Thyroid gland (tissue), 4 donors: Measurements from ENCODE around the gene SCGB1A1. TPM values are rescaled to one million over a fixed set of nuclear protein-coding genes. Genes with fewer than 3 reads are reported as not detected.

Source experiments
- DNase-seq, 2 donors: peaks; one replicate each; pipeline ENCODE4 v3.0.0-alpha.2; 2019
- H3K27ac ChIP-seq, 3 donors: fragments of 200-600 bp; sonication (generic); 1 replicate in 2 of 3; 2 replicates in 1 of 3; pipeline ENCODE4 v1.5.1; 2016 to 2019; ENCODE audit warnings: mild to moderate bottlenecking in 1 of 3, moderate library complexity in 1 of 3
- H3K27me3 ChIP-seq: fragments of 200-600 bp; sonication (generic); one replicate; pipeline ENCODE4 v1.5.1; 2019
- H3K36me3 ChIP-seq, 2 donors: fragments of 200-600 bp; sonication (generic); one replicate each; pipeline ENCODE4 v1.5.1; 2016 to 2019
- H3K4me1 ChIP-seq, 2 donors: fragments of 200-600 bp; sonication (generic); one replicate each; pipeline ENCODE4 v1.5.1; 2017 to 2019
- H3K4me3 ChIP-seq, 3 donors: fragments of 200-600 bp; sonication (generic); replicated peaks in 1 of 3; 1 replicate in 2 of 3; 2 replicates in 1 of 3; pipeline ENCODE4 v1.5.1; 2016; ENCODE audit warnings: mild to moderate bottlenecking in 1 of 3
- H3K9me3 ChIP-seq: fragments of 200-600 bp; sonication (generic); one replicate; pipeline ENCODE4 v1.5.1; 2017
- POLR2A ChIP-seq, 2 donors: fragments of 450-650 bp; IDR thresholded peaks; one replicate each; pipeline ENCODE4 v1.6.1; 2017; ENCODE audit warnings: antibody characterized with exemption in 2 of 2, mild to moderate bottlenecking in 2 of 2, moderate library complexity in 1 of 2
- WGBS, 2 donors: methylation state at CpG; one replicate each; pipeline ENCODE4 v1.1.5; 2017; 5-methylcytosine and 5-hydroxymethylcytosine counted together
- intact Hi-C: fragments of 100-400 bp; cut with DNase I; formaldehyde crosslinking; loops from one replicate; pipeline ENCODE4 v1.15.1; 2023
- total RNA-seq, 4 donors: library from RNA; depleted of rRNA; stranded (reverse); fragments of >200 nt; gene quantifications; one replicate each; pipeline ENCODE4 v1.2.3, GENCODE V29; 2016
- TF ChIP-seq, protein P1 (sequence below), 6 experiments: fragments of 200-600 bp in 3 of 6; fragments of 450-650 bp in 3 of 6; sonication (generic) in 3 of 6; IDR thresholded peaks; one replicate each; pipeline ENCODE4 v1.5.1; 2016 to 2019; ENCODE audit warnings: antibody characterized with exemption in 6 of 6, mild to moderate bottlenecking in 2 of 6, inconsistent platforms in 1 of 6, moderate library complexity in 1 of 6

Gene SCGB1A1, protein sequence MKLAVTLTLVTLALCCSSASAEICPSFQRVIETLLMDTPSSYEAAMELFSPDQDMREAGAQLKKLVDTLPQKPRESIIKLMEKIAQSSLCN
- total RNA-seq, result not detected

DNA sequence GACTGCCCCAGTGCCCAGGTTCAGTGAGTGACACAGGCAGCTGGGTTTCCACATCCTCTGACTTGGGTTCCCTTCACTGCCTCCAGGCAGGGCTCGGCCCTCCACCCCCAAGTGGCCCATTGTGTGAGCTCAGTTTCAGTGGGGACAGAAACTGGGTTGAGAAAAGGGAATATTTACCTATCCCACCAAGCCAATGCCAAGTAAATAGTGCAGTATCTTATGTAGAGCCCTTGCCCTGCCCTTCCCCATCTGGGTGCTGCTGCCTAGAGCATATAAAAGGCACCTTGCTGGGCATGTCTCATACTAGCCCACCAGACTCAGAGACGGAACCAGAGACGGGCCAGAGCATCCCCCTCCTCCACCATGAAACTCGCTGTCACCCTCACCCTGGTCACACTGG is at the start of gene SCGB1A1:
TSS of gene SCGB1A1 (plus strand) at position 301 of the 400 bp plus-strand sequence. CDS start at position 364, 63 bp downstream.
- H3K27ac ChIP-seq, result no peak within 1 kb of the TSS
- no peaks in the 10 kb centered on the region for H3K9me3 ChIP-seq
- DNase-seq, result no peak
- WGBS, 2 donors, result 72 to 95% methylated on average over 3 to 4 of the region's 4 CpGs
- TF ChIP-seq POLR2A (IDR thresholded peaks at IDR 0.05), result no peak
- TF ChIP-seq, protein P1, sequence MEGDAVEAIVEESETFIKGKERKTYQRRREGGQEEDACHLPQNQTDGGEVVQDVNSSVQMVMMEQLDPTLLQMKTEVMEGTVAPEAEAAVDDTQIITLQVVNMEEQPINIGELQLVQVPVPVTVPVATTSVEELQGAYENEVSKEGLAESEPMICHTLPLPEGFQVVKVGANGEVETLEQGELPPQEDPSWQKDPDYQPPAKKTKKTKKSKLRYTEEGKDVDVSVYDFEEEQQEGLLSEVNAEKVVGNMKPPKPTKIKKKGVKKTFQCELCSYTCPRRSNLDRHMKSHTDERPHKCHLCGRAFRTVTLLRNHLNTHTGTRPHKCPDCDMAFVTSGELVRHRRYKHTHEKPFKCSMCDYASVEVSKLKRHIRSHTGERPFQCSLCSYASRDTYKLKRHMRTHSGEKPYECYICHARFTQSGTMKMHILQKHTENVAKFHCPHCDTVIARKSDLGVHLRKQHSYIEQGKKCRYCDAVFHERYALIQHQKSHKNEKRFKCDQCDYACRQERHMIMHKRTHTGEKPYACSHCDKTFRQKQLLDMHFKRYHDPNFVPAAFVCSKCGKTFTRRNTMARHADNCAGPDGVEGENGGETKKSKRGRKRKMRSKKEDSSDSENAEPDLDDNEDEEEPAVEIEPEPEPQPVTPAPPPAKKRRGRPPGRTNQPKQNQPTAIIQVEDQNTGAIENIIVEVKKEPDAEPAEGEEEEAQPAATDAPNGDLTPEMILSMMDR (IDR thresholded peaks at IDR 0.05), result no peak
- intact Hi-C loops, result no loop called here
- peaks cover 0 to 6% of the 10 kb centered on the region in 2 donors for H3K4me1 ChIP-seq
- no peak within 1 kb of the TSS for H3K4me3 ChIP-seq
- H3K36me3 ChIP-seq, result no peaks in the 10 kb centered on the region
- no peaks in the 10 kb centered on the region for H3K27me3 ChIP-seq

DNA sequence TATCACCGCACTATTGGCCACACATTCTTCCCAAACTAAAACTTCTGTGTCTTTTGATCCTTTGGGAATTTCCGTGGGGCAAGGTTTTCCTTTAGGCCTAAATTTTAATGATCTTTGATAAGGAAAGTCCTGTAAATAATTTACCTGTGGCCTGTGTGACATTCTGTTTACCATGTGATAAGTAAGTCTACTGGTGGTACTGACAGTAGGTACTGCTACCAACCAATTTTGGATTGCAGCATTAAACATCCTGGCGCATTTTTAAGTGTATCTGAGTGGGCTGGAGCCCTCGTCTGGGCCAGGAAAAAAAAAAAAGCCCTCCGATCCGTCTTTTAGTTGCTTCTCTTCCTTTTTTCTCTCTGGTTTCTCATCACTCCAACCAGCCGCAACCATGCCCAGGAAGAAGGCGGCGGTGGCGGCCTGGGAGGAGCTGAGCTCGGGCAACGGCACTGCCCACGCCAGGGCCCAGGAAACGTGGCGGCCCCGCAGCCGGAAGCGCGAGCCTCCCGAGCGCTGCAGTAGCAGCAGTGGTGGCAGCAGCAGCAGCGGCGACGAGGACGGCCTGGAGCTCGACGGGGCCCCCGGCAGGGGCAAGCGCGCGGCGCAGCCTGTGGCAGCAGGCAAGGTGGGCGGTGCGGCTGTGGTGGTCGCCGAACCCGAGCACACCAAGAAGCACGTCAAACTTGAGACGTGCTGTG is 47.9 kb upstream of the SCGB1A1 start:
- Histone ChIP-seq H3K27me3 (no peaks in the 10 kb centered on the region), H3K4me3 (no peak overlapping the region), H3K9me3 (no peaks in the 10 kb centered on the region), H3K27ac (no peak overlapping the region), H3K4me1 (no peaks in the 10 kb centered on the region), H3K36me3 (no peaks in the 10 kb centered on the region)
- intact Hi-C loops, result no loop called here
- DNase-seq, result peak; percentile 8 to 20
- WGBS, 2 donors, result 57 to 70% methylated on average over 27 to 31 of the region's 39 CpGs
- TF ChIP-seq, protein P1 (IDR thresholded peaks at IDR 0.05), result no peak
- no peak for TF ChIP-seq POLR2A (IDR thresholded peaks at IDR 0.05)

DNA sequence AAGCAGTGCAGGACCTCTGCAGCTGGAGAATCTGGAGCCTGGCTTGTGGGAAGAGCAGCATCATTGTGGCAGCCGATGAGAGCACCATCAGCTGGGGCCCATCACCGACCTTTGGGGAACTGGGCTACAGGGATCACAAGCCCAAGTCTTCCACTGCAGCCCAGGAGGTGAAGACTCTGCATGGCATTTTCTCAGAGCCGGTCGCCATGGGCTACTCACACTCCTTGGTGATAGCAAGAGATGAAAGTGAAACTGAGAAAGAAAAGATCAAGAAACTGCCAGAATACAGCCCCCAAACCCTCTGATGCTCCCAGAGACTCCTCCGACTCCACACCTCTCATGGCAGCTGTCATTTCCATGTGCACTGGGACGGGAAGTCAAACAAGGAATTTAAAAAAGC is 46.0 kb upstream of the SCGB1A1 start:
- DNase-seq, result no peak
- WGBS, 2 donors, result 87 to 92% methylated on average over 4 to 6 of the region's 6 CpGs
- Histone ChIP-seq H3K9me3 (no peaks in the 10 kb centered on the region), H3K4me1 (no peaks in the 10 kb centered on the region), H3K4me3 (no peak overlapping the region), H3K27me3 (no peaks in the 10 kb centered on the region), H3K27ac (no peak overlapping the region), H3K36me3 (no peaks in the 10 kb centered on the region)
- intact Hi-C loops, result no loop called here
- TF ChIP-seq, protein P1 (IDR thresholded peaks at IDR 0.05), result no peak
- TF ChIP-seq POLR2A (IDR thresholded peaks at IDR 0.05), result no peak

DNA sequence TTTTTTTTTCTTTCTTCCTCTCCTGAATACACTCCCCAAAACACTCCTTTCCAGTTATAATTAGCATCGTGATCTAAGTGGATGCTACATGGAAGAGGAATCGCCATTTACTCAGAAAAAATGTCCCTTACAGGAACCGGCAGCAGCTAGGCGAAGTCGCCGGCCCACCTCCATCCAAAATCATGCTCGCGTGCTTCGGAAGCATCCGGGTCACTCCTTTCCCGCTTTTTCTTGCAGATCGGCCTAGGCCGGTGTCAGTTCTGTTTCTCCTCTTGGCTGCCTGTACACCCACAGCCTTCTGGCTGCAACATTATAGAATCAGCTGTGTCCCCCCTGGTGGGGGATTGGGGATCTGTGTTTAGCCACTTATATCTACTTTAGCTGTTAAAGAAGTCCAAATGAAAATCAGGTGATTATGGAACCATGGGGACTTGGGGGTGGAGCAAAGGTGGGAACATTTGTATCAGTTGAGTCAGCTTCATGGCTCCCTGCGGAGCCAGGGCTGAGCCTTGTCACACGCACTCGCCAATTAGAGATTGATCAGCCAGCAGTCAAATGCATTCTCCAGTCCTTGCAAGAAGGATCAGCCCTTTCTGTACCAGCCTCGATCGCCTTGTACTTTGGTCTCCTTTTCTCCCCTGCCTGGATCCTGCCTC is 45.2 kb upstream of the SCGB1A1 start:
- TF ChIP-seq, protein P1 (IDR thresholded peaks at IDR 0.05), result no peak
- no peak for TF ChIP-seq POLR2A (IDR thresholded peaks at IDR 0.05)
- Histone ChIP-seq H3K9me3 (no peaks in the 10 kb centered on the region), H3K4me1 (no peaks in the 10 kb centered on the region), H3K36me3 (no peaks in the 10 kb centered on the region), H3K27me3 (no peaks in the 10 kb centered on the region), H3K4me3 (no peak overlapping the region), H3K27ac (no peak overlapping the region)
- intact Hi-C loops, result no loop called here
- WGBS, 2 donors, result 93 to 95% methylated on average over 18 of the region's 18 CpGs
- no peak for DNase-seq

DNA sequence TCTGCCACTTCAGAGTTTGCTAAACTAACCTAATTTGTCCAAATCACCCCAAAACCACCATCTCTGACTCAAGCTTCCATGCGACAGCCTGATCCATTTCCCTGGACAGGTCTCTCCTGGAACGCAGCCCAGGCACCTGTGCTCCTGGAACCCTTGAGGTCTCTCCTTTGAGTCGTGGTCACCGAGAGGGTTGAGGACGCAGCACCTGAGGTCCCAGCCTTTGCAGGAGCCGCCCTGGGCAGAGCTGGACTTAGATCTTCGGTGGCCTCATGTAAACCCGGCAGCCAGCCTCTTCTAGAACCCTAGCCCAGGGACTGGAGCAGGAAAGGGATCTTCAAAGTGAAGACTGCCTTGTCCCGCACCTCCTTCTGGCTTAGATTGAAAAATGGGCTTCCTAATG is 44.0 kb upstream of the SCGB1A1 start:
- Histone ChIP-seq H3K27ac (no peak overlapping the region), H3K4me3 (no peak overlapping the region), H3K9me3 (no peaks in the 10 kb centered on the region), H3K27me3 (no peaks in the 10 kb centered on the region), H3K36me3 (no peaks in the 10 kb centered on the region), H3K4me1 (no peaks in the 10 kb centered on the region)
- 79 to 83% methylated on average over 9 of the region's 9 CpGs for WGBS, 2 donors
- intact Hi-C loops, result no loop called here
- no peak for TF ChIP-seq POLR2A (IDR thresholded peaks at IDR 0.05)
- TF ChIP-seq, protein P1 (IDR thresholded peaks at IDR 0.05), result no peak
- DNase-seq, result no peak
